Tibial nerve (tissue), 4 donors: ENCODE results near the gene MAPT. TPM values are rescaled to one million over a fixed set of nuclear protein-coding genes. Genes with fewer than 3 reads are reported as not detected.
"Not testable (repeated sequence)": the region's sequence is repeated elsewhere in the genome, so short reads cannot be mapped to it uniquely, and the experiment has no call there.

Experiments used
- DNase-seq, 2 donors: peaks; one replicate each; pipeline ENCODE4 v3.0.0-alpha.2; 2019; ENCODE audit warnings: low spot score in 2 of 2
- H3K27ac ChIP-seq, 4 donors: fragments of 200-600 bp; sonication (generic) in 3 of 4; one replicate each; pipeline ENCODE4 v1.5.1; 2017 to 2019; ENCODE audit warnings: mild to moderate bottlenecking in 1 of 4
- H3K27me3 ChIP-seq, 2 donors: fragments of 200-600 bp; sonication (generic) in 1 of 2; one replicate each; pipeline versions ENCODE4 v1.5.1 to v1.6.0; 2017 to 2019
- H3K36me3 ChIP-seq, 3 donors: fragments of 200-600 bp; sonication (generic); one replicate each; pipeline ENCODE4 v1.5.1; 2018 to 2019
- H3K4me1 ChIP-seq, 4 donors: fragments of 200-600 bp; sonication (generic) in 3 of 4; one replicate each; pipeline ENCODE4 v1.5.1; 2017 to 2019
- H3K4me3 ChIP-seq, 4 donors: fragments of 200-600 bp; sonication (generic) in 3 of 4; one replicate each; pipeline ENCODE4 v1.5.1; 2017 to 2019; ENCODE audit warnings: mild to moderate bottlenecking in 1 of 4, moderate library complexity in 1 of 4
- H3K9me3 ChIP-seq, 4 donors: fragments of 200-600 bp; sonication (generic) in 3 of 4; one replicate each; pipeline ENCODE4 v1.5.1; 2017 to 2019
- EP300 ChIP-seq, 2 donors: sonication (generic); formaldehyde crosslinking; IDR thresholded peaks; one replicate each; pipeline ENCODE4 v1.6.1; 2017; ENCODE audit warnings: antibody characterized with exemption in 2 of 2, mild to moderate bottlenecking in 1 of 2
- POLR2A ChIP-seq, 2 donors: fragments of 450-650 bp; IDR thresholded peaks; one replicate each; pipeline ENCODE4 v1.6.1; 2017; ENCODE audit warnings: antibody characterized with exemption in 2 of 2, mild to moderate bottlenecking in 2 of 2, moderate library complexity in 2 of 2
- WGBS, 2 donors: methylation state at CpG; one replicate each; pipeline ENCODE4 v1.1.5; 2018; 5-methylcytosine and 5-hydroxymethylcytosine counted together
- total RNA-seq, 4 donors: library from RNA; depleted of rRNA; stranded (reverse); fragments of >200 nt; gene quantifications; one replicate each; pipeline ENCODE4 v1.1.0, GENCODE V29; 2016
- TF ChIP-seq, protein P1 (sequence below), 5 experiments: fragments of 200-600 bp in 3 of 5; fragments of 450-650 bp in 2 of 5; sonication (generic) in 3 of 5; IDR thresholded peaks; one replicate each; pipeline ENCODE4 v1.5.1; 2016 to 2019; ENCODE audit warnings: antibody characterized with exemption in 5 of 5, mild to moderate bottlenecking in 3 of 5, moderate library complexity in 2 of 5

The MAPT gene
- total RNA-seq, 4 donors from 2014 or later, result 2.5 to 3.1 (median 2.8) TPM

DNA sequence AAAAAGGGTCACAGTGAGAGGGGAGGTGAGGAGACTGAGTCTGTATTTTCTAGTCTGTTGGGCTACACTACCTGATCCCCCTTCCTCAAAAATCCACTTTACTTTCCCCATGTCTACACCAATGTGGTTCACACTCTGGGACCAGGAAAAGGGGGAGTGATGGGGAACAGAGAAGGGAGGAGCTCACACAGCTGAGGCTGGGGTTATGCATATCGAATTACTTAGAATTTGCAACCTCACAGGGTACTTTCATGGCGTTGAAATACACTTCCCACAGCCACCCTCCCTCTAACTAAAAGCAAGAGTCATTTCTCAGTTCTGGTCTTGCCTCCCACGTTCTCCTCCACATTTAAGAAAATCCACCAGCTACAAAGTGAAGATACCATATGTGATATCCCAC, 14.1 kb downstream of the MAPT start:
- Histone ChIP-seq H3K27ac (no peak overlapping the region), H3K4me3 (no peak overlapping the region), H3K27me3 (peaks cover 0 to 24% of the 10 kb centered on the region in 2 donors), H3K9me3 (peaks cover 0 to 9% (median 0%) of the 10 kb centered on the region in 4 donors), H3K36me3 (no peaks in the 10 kb centered on the region), H3K4me1 (no peaks in the 10 kb centered on the region)
- no peak for TF ChIP-seq EP300 (IDR thresholded peaks at IDR 0.05)
- TF ChIP-seq POLR2A (IDR thresholded peaks at IDR 0.05), result no peak
- TF ChIP-seq, protein P1, sequence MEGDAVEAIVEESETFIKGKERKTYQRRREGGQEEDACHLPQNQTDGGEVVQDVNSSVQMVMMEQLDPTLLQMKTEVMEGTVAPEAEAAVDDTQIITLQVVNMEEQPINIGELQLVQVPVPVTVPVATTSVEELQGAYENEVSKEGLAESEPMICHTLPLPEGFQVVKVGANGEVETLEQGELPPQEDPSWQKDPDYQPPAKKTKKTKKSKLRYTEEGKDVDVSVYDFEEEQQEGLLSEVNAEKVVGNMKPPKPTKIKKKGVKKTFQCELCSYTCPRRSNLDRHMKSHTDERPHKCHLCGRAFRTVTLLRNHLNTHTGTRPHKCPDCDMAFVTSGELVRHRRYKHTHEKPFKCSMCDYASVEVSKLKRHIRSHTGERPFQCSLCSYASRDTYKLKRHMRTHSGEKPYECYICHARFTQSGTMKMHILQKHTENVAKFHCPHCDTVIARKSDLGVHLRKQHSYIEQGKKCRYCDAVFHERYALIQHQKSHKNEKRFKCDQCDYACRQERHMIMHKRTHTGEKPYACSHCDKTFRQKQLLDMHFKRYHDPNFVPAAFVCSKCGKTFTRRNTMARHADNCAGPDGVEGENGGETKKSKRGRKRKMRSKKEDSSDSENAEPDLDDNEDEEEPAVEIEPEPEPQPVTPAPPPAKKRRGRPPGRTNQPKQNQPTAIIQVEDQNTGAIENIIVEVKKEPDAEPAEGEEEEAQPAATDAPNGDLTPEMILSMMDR (IDR thresholded peaks at IDR 0.05), result no peak
- no peak for DNase-seq
- WGBS, 2 donors, result 41 to 44% methylated on average over 3 of the region's 3 CpGs

DNA sequence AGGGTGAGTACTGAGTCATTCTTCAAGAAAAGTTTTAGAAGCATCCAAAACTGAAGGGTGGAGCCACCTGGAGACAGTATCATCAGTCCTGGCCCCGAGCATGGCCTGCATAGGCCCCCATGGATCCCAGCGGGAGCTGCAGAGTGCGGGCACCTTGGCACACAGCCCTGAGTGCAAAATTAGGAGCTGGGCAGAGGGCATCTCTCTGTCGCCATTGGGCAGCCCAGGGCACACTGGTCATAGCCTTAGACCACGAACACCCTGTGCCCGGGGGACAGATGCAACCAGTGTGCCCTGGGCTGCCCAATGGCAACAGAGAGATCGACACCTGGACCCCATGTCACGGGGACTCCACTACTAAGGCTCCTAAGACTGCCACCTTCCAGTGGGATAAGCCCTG, 14.6 kb downstream of the MAPT start:
- no peak for DNase-seq
- peaks cover 0 to 24% of the 10 kb centered on the region in 2 donors for H3K27me3 ChIP-seq
- 90 to 96% methylated on average over 5 to 8 of the region's 8 CpGs for WGBS, 2 donors

DNA sequence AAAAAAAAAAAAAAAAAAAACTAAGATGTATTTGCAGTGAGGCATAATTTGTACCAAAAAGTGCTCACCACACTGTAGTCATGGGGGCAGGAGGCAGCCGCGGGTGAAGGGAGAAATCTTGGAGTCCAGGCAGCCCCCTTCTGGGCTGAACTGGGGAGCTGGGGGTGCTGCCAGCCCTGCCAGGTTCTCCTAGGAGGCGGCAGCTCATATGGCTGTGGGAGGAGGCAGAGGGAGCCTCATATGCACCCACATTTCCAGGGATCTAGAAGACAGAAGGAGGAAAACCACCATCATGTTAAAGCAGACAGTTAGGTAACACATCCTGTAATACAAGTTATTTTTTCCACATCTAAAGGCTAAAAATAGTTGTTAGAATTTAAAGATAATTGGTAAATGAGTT, 16.3 kb downstream of the MAPT start:
- DNase-seq, result no peak
- Histone ChIP-seq H3K4me3 (no peak overlapping the region), H3K36me3 (no peaks in the 10 kb centered on the region), H3K4me1 (no peaks in the 10 kb centered on the region), H3K27ac (no peak overlapping the region), H3K9me3 (peaks cover 0 to 9% (median 0%) of the 10 kb centered on the region in 4 donors), H3K27me3 (peaks cover 0 to 13% of the 10 kb centered on the region in 2 donors)
- TF ChIP-seq EP300 (IDR thresholded peaks at IDR 0.05), result no peak
- no peak for TF ChIP-seq POLR2A (IDR thresholded peaks at IDR 0.05)
- TF ChIP-seq, protein P1 (IDR thresholded peaks at IDR 0.05), result no peak
- WGBS, 2 donors, result 75% methylated on average over 3 of the region's 3 CpGs

More for the DNA sequence above, 14.6 kb downstream of the MAPT start:
- TF ChIP-seq, protein P1 (IDR thresholded peaks at IDR 0.05), result no peak
- TF ChIP-seq EP300 (IDR thresholded peaks at IDR 0.05), result no peak
- TF ChIP-seq POLR2A (IDR thresholded peaks at IDR 0.05), result no peak
- H3K9me3 ChIP-seq, result peaks cover 0 to 9% (median 0%) of the 10 kb centered on the region in 4 donors
- H3K4me1 ChIP-seq, result no peaks in the 10 kb centered on the region
- no peak overlapping the region for H3K4me3 ChIP-seq
- no peak overlapping the region for H3K27ac ChIP-seq
- H3K36me3 ChIP-seq, result no peaks in the 10 kb centered on the region

DNA sequence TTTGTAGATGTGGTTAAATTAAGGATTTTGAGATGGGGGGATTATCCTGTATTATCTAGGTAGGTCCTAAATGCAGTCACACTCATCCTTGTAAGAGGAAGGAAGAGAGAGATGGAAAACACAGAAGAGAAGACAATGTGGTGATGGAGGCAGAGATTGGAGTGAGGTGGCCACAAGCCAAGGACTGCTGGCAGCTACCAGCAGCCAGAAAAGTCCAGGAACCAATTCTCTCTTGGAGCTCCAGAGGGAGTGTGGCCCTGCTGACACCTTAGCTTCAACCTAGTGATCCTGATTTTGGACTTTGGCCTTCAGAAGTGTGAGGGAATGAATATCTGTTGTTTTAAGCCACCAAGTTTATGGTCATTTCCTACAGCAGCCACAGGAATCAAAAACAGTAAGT, 18.0 kb downstream of the MAPT start:
- H3K27ac ChIP-seq, result no peak overlapping the region
- no peaks in the 10 kb centered on the region for H3K4me1 ChIP-seq
- no peaks in the 10 kb centered on the region for H3K36me3 ChIP-seq
- peaks cover 0 to 5% of the 10 kb centered on the region in 2 donors for H3K27me3 ChIP-seq
- H3K4me3 ChIP-seq, result no peak overlapping the region
- TF ChIP-seq, protein P1 (IDR thresholded peaks at IDR 0.05), result no peak
- TF ChIP-seq EP300 (IDR thresholded peaks at IDR 0.05), result no peak
- TF ChIP-seq POLR2A (IDR thresholded peaks at IDR 0.05), result no peak
- peaks cover 0 to 9% (median 0%) of the 10 kb centered on the region in 4 donors for H3K9me3 ChIP-seq
- DNase-seq, result no peak

DNA sequence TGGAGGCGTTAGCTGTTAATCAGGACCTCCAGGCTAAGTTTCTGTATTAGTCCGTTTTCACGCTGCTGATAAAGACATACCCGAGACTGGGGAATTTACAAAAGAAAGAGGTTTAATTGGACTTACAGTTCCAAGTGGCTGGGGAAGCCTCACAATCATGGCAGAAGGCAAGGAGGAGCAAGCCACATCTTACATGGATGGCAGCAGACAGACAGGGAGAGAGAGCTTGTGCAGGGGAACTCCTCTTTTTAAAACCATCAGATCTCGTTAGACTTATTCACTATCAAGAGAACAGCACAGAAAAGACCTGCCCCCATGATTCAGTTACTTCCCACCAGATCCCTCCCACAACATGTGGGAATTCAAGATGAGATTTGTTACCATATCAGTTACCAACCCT, 18.7 kb downstream of the MAPT start:
- WGBS, 2 donors, result 93 to 95% methylated on average over 5 of the region's 5 CpGs
- not testable (repeated sequence) for H3K27me3 ChIP-seq, H3K27ac ChIP-seq, H3K9me3 ChIP-seq, H3K4me3 ChIP-seq, DNase-seq, H3K36me3 ChIP-seq, H3K4me1 ChIP-seq
